Measurements from ENCODE around the gene NRP1.

Gene NRP1

DNA sequence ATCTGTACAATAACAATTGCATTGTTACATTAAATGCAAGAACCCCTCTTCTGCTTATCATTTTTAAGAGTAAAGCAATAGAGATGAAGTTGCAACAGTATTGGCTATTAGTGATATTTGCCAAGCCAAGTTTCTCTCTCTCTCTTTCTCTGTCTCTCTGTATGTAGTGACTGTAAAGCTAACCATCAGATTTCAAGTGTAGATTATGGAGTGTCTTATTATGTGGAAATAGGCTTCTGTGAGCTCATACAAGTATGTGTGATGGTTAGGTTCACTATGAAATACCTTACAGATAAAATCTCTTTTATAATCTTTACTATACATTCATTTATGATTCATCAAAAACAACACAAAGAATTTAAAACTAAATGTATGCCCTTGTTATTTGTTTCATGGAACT, 28.6 kb upstream of the NRP1 start:
- Mint-ChIP-seq H3K4me3 (no peak overlapping the region), H3K36me3 (peaks cover 2% of the 10 kb centered on the region), H3K9me3 (ENCODE audit: low read depth) (peaks cover 3% of the 10 kb centered on the region), H3K27ac (no peak overlapping the region), H3K4me1 (ENCODE audit: low read depth) (peaks cover 18% of the 10 kb centered on the region), H3K27me3 (peaks cover 2% of the 10 kb centered on the region)

DNA sequence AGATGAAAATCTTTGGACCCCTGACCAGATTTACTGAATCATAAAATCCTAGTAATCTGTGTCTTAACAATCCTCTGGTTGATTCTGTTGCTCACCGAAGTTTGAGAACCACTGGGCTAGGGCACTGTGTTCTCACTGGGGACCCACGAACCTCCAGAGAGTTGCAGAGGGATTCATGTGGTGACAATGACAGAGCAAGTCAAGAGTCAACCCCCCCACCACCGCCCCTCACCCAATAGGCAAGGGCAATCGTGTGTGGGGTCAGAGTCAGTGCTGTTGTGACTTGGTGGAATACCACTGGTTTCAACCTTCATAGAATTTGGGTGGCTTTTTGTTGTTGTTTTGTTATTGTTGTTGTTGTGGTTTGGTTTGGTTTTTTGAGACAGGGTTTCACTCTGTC, 23.5 kb upstream of the NRP1 start:
- H3K4me1 Mint-ChIP-seq (ENCODE audit: low read depth) = no peaks in the 10 kb centered on the region
- H3K36me3 Mint-ChIP-seq = no peaks in the 10 kb centered on the region
- H3K9me3 Mint-ChIP-seq (ENCODE audit: low read depth) = no peaks in the 10 kb centered on the region
- no peak overlapping the region for H3K4me3 Mint-ChIP-seq
- H3K27me3 Mint-ChIP-seq = peaks cover 8% of the 10 kb centered on the region
- no peak overlapping the region for H3K27ac Mint-ChIP-seq

- Mint-ChIP-seq H3K36me3 (no peaks in the 10 kb centered on the region), H3K4me1 (ENCODE audit: low read depth) (no peaks in the 10 kb centered on the region), H3K4me3 (no peak overlapping the region), H3K27me3 (peaks cover 8% of the 10 kb centered on the region), H3K9me3 (ENCODE audit: low read depth) (no peaks in the 10 kb centered on the region), H3K27ac (no peak overlapping the region)
Measured at GRCh38 chr10:33355274-33355673, 20.8 kb upstream of the NRP1 start.

DNA sequence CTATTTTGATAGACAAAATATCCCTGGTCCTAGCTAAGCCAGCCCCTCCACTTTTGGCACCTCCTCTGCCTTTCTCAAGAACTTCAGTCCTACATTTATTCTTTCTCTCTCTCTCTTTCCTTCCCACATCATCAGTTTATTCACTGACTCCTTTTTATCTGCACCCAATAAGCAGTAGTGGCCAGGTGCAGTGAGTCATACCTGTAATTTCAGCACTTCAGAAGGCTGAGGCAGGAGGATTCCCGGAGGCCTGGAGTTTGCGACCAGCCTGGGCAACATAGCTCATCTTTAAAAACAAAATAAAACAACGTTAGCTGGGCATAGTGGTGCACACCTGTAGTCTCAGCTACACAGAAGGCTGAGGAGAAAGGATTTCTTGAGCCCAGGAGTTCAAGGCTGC, 19.4 kb upstream of the NRP1 start:
- no peak overlapping the region for H3K27ac Mint-ChIP-seq

DNA sequence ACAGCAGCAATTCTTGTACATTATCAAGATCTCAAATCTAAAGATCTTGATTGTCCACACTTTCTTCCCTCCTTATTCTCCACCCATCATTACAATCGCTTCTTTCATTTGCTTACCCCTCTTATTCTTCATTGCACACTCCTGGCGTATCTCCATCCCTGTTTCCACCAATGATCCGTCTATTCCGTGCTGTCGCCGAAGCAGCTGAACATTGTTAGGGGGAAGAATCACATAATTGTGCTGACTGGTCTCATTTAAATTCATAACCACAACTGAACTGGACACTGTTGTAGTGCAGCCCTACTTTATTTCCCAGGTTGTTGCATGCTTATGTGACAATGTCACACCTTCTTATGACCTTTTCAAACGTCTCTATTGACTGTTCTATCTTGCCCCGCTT, 18.9 kb upstream of the NRP1 start:
- Mint-ChIP-seq H3K27ac (no peak overlapping the region), H3K4me1 (ENCODE audit: low read depth) (no peaks in the 10 kb centered on the region), H3K27me3 (peaks cover 9% of the 10 kb centered on the region)

More for the DNA sequence above, 19.4 kb upstream of the NRP1 start:
- no peak overlapping the region for H3K4me3 Mint-ChIP-seq
- H3K36me3 Mint-ChIP-seq = no peaks in the 10 kb centered on the region
- peaks cover 6% of the 10 kb centered on the region for H3K27me3 Mint-ChIP-seq
- H3K9me3 Mint-ChIP-seq (ENCODE audit: low read depth) = no peaks in the 10 kb centered on the region
- H3K4me1 Mint-ChIP-seq (ENCODE audit: low read depth) = no peaks in the 10 kb centered on the region

DNA sequence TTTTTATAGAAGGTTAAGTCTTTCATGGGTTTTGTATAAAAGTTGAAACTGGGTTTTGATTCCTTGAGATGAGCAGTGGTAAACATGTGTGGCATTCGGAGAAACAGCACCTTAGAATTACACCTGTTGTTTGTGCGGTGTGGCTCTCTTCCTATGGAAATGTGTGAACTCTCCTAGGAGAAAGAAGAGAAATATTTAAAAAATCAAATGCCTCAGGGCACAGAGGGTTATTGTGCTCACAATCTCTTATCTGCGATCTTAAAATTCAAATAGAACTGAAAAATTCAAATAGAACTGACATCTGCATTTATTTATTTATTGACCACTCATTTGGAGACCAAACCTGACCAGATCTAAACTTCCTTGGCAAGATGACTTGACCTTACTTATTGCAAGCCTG, 18.1 kb upstream of the NRP1 start:
- no peaks in the 10 kb centered on the region for H3K9me3 Mint-ChIP-seq (ENCODE audit: low read depth)
- H3K27me3 Mint-ChIP-seq = peaks cover 10% of the 10 kb centered on the region
- H3K4me1 Mint-ChIP-seq (ENCODE audit: low read depth) = no peaks in the 10 kb centered on the region
- no peak overlapping the region for H3K4me3 Mint-ChIP-seq
- no peaks in the 10 kb centered on the region for H3K36me3 Mint-ChIP-seq
- no peak overlapping the region for H3K27ac Mint-ChIP-seq

More for the DNA sequence above, 18.9 kb upstream of the NRP1 start:
- no peaks in the 10 kb centered on the region for H3K36me3 Mint-ChIP-seq
- H3K9me3 Mint-ChIP-seq (ENCODE audit: low read depth) = no peaks in the 10 kb centered on the region
- H3K4me3 Mint-ChIP-seq = no peak overlapping the region

DNA sequence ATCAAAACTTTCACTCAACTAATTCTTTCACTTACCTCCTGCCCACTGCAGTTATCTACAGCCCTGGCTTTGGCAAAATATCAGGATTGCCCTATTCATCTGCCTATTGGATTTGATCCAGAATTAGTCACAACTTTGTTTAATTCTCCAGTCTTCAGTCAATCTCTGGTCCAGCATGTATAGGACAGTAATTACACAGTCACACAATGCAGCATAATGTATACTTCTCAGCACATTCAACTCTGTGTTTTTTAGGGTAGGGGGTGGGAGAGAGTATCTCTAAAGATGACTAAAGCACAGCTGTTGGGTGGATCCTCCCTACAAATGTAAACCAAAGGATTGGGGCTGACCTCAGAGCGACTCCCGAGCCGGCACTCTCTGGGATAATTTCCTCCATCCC, 17.7 kb upstream of the NRP1 start:
- H3K27me3 Mint-ChIP-seq = peaks cover 9% of the 10 kb centered on the region
- H3K4me3 Mint-ChIP-seq = no peak overlapping the region
- H3K27ac Mint-ChIP-seq = no peak overlapping the region
- no peaks in the 10 kb centered on the region for H3K9me3 Mint-ChIP-seq (ENCODE audit: low read depth)
- H3K4me1 Mint-ChIP-seq (ENCODE audit: low read depth) = no peaks in the 10 kb centered on the region
- H3K36me3 Mint-ChIP-seq = no peaks in the 10 kb centered on the region

- H3K27me3 Mint-ChIP-seq = peaks cover 8% of the 10 kb centered on the region
- H3K36me3 Mint-ChIP-seq = peaks cover 3% of the 10 kb centered on the region
- H3K4me1 Mint-ChIP-seq (ENCODE audit: low read depth) = no peaks in the 10 kb centered on the region
- no peak overlapping the region for H3K4me3 Mint-ChIP-seq
- no peaks in the 10 kb centered on the region for H3K9me3 Mint-ChIP-seq (ENCODE audit: low read depth)
- no peak overlapping the region for H3K27ac Mint-ChIP-seq
Measured at GRCh38 chr10:33350041-33350440, 15.6 kb upstream of the NRP1 start.

GRCh38 chr10:33349268-33349667, 14.8 kb upstream of the NRP1 start:
- peaks cover 6% of the 10 kb centered on the region for H3K36me3 Mint-ChIP-seq
- peaks cover 5% of the 10 kb centered on the region for H3K9me3 Mint-ChIP-seq (ENCODE audit: low read depth)
- H3K4me3 Mint-ChIP-seq = no peak overlapping the region
- no peaks in the 10 kb centered on the region for H3K4me1 Mint-ChIP-seq (ENCODE audit: low read depth)
- H3K27me3 Mint-ChIP-seq = peaks cover 10% of the 10 kb centered on the region
- H3K27ac Mint-ChIP-seq = no peak overlapping the region

DNA sequence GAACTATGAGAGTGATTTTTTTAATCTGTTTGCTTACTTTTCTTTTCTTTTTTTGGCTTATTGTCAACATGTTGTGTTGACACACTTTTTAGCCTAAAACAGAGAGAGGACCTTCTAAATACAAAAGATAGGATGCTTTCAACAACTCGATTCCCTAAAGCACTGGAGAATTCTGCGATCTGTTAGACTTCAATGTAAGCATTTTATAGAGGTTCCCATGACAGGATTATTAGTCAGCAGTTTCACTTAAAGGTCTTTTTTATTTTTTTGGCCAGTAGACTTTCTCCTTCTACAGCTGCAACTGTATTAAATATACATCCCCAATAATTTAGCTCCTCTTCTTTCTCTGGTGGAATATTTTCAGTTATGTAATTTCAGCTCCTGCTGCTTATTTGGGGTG, 12.7 kb upstream of the NRP1 start:
- Mint-ChIP-seq H3K9me3 (ENCODE audit: low read depth) (peaks cover 5% of the 10 kb centered on the region), H3K27ac (no peak overlapping the region), H3K27me3 (peaks cover 12% of the 10 kb centered on the region), H3K36me3 (peaks cover 6% of the 10 kb centered on the region), H3K4me3 (no peak overlapping the region), H3K4me1 (ENCODE audit: low read depth) (no peaks in the 10 kb centered on the region)

GRCh38 chr10:33345236-33345635, 10.8 kb upstream of the NRP1 start:
- Mint-ChIP-seq H3K4me3 (no peak overlapping the region), H3K27me3 (peaks cover 12% of the 10 kb centered on the region), H3K9me3 (ENCODE audit: low read depth) (peaks cover 5% of the 10 kb centered on the region), H3K27ac (no peak overlapping the region), H3K36me3 (peaks cover 6% of the 10 kb centered on the region), H3K4me1 (ENCODE audit: low read depth) (peaks cover 10% of the 10 kb centered on the region)

- Mint-ChIP-seq H3K27me3 (peaks cover 12% of the 10 kb centered on the region), H3K27ac (no peak overlapping the region), H3K36me3 (peaks cover 6% of the 10 kb centered on the region), H3K4me1 (ENCODE audit: low read depth) (peaks cover 10% of the 10 kb centered on the region), H3K9me3 (ENCODE audit: low read depth) (peaks cover 5% of the 10 kb centered on the region), H3K4me3 (no peak overlapping the region)
Measured at GRCh38 chr10:33344676-33345075, 10.2 kb upstream of the NRP1 start.

GRCh38 chr10:33341637-33342036, 7.2 kb upstream of the NRP1 start:
- peaks cover 15% of the 10 kb centered on the region for H3K4me1 Mint-ChIP-seq (ENCODE audit: low read depth)
- no peak overlapping the region for H3K4me3 Mint-ChIP-seq
- peaks cover 5% of the 10 kb centered on the region for H3K9me3 Mint-ChIP-seq (ENCODE audit: low read depth)
- peaks cover 22% of the 10 kb centered on the region for H3K27me3 Mint-ChIP-seq
- peaks cover 6% of the 10 kb centered on the region for H3K36me3 Mint-ChIP-seq
- H3K27ac Mint-ChIP-seq = no peak overlapping the region

DNA sequence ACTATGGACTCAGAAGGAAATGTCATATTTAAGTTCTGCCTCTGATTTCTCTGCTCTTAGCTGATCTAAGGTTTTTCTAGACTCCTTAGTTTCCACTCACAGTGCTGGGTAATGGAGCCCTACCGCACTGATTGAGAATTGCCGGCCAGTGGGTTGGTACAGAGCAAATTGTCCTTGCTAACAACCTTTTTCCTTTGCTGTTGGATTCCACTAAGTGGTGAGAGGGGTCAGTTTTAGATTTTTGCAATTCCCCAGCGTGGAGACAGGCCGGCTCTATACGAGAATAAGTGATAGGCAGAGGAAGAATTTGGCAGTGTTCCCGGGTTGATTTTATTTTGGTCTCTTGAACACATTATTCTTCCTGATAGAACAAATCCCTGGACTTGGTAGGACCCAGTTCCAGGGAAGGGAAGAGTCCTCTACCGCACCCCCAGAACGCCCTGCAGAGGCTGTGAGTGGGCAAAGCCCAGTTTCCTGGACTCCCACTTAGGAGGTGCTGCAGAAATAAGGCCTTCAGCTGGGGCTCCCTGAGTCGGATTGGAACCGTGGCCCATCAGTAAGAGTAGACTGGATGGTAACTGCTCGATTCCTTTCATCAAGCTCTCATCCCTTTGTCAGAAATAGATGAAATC, 3.0 kb upstream of the NRP1 start:
- H3K27me3 Mint-ChIP-seq = peaks cover 25% of the 10 kb centered on the region
- H3K4me3 Mint-ChIP-seq = peak overlapping the region; percentile 67
- no peaks in the 10 kb centered on the region for H3K9me3 Mint-ChIP-seq (ENCODE audit: low read depth)
- no peak overlapping the region for H3K27ac Mint-ChIP-seq
- H3K36me3 Mint-ChIP-seq = no peaks in the 10 kb centered on the region
- H3K4me1 Mint-ChIP-seq (ENCODE audit: low read depth) = peaks cover 25% of the 10 kb centered on the region

- H3K9me3 Mint-ChIP-seq (ENCODE audit: low read depth) = no peaks in the 10 kb centered on the region
- peaks cover 22% of the 10 kb centered on the region for H3K4me1 Mint-ChIP-seq (ENCODE audit: low read depth)
- H3K27ac Mint-ChIP-seq = no peak overlapping the region
- peaks cover 30% of the 10 kb centered on the region for H3K27me3 Mint-ChIP-seq
- peak overlapping the region; percentile 67 for H3K4me3 Mint-ChIP-seq
- no peaks in the 10 kb centered on the region for H3K36me3 Mint-ChIP-seq
Measured at GRCh38 chr10:33336582-33337325, 2.3 kb upstream of the NRP1 start.
